Fibroblast of villous mesenchyme (primary cell): ENCODE results near the gene ADCK2. TPM values are rescaled to one million over a fixed set of nuclear protein-coding genes. Genes with fewer than 3 reads are reported as not detected.
A peak's percentile ranks its signal among the peaks of the same experiment; 100 is the strongest.
"Not testable (repeated sequence)": the region's sequence is repeated elsewhere in the genome, so short reads cannot be mapped to it uniquely, and the experiment has no call there.

Experiments
- DNase-seq: peaks from one replicate; pipeline ENCODE4 v3.0.0-alpha.2; 2010; ENCODE audit warnings: low read depth
- H3K4me3 ChIP-seq: 2 replicates; pipeline ENCODE4 v1.5.1; 2011; ENCODE audit warnings: low read depth, mild to moderate bottlenecking, low read length
- CTCF ChIP-seq: IDR thresholded peaks from 2 replicates; pipeline ENCODE4 v1.5.1; 2012; ENCODE audit warnings: low read depth, mild to moderate bottlenecking, low read length; ENCODE audit not compliant: insufficient read depth
- total RNA-seq: library from RNA; depleted of rRNA; stranded (reverse); fragments of >200 nt; gene quantifications from 2 replicates; pipeline ENCODE4 v1.2.3, GENCODE V29; 2012

Gene ADCK2
- total RNA-seq, 1 donor = 20.3 TPM

GRCh38 chr7:140640060-140640637 is 32.6 kb upstream of the ADCK2 start:
- H3K4me3 ChIP-seq = peak overlapping the region; percentile 60
- peak; percentile 44 for DNase-seq
- TF ChIP-seq CTCF = no peak

GRCh38 chr7:140640727-140641523 is 31.8 kb upstream of the ADCK2 start, which contains the start of gene DENND2A:
TSS of gene DENND2A (minus strand) at chr7:140640813. CDS start at chr7:140602397, 38,416 bp downstream.
- H3K4me3 ChIP-seq = peak within 1 kb of the TSS; percentile 60
- peak; percentile 61 for DNase-seq
- no peak for TF ChIP-seq CTCF

GRCh38 chr7:140641524-140642195 is 31.1 kb upstream of the ADCK2 start:
- no peak for TF ChIP-seq CTCF
- peak overlapping the region; percentile 54 for H3K4me3 ChIP-seq
- no peak for DNase-seq

- TF ChIP-seq CTCF = no peak
- H3K4me3 ChIP-seq = no peak overlapping the region
- no peak for DNase-seq
These were observed 29.3 kb upstream of the ADCK2 start for GRCh38 chr7:140643416-140643815.

- H3K4me3 ChIP-seq, DNase-seq: not testable (repeated sequence)
These were observed 28.0 kb upstream of the ADCK2 start for GRCh38 chr7:140644761-140645160.

DNA sequence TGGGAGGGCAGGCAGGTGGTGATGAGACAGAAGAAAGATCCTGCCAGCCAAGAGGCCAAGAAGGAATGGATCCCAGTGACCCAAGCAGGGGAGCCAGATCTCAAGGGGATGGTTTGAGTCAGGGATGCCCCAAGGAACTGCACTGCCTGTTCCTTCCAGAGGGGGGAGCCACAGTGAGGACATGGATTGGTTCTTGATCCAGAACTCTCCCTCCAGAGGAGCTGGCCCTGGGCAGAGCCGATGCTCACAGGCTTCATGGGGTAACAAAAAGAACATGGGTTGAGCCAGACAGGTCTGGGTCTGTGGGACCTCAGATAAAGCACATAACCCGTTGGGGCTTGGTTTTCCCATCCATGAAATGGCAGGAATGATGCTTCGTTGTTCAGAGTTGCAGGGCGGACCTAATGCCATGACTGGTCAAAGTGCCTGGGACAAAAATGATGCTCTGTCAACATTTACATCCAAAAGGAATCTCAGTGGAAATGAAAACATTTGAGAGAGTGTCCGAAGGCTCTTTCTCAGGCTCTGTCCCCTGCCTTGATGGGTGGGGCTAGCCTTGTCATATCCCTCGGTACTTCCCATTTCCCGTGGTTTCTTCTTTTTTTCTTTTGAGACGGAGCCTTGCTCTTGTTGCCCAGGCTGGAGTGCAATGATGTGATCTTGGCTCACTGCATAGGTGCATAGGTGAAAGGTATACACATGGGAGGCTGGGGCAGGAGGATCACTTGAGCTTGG is 27.4 kb upstream of the ADCK2 start:
- H3K4me3 ChIP-seq = no peak overlapping the region
- peak; percentile 46 for TF ChIP-seq CTCF
- no peak for DNase-seq
